Progenitor cell of endocrine pancreas (in vitro differentiated cells): ENCODE results near the gene SHE. TPM values are rescaled to one million over a fixed set of nuclear protein-coding genes. Genes with fewer than 3 reads are reported as not detected.

Experiments
- DNase-seq: peaks from one replicate; pipeline ENCODE4 v3.0.0; 2021; ENCODE audit warnings: low spot score; ENCODE audit not compliant: unreplicated experiment
- H3K27ac Mint-ChIP-seq: 2 replicates; pipeline ENCODE4 v1.8.0; 2021; ENCODE audit warnings: mild to moderate bottlenecking, moderate library complexity, mixed read lengths
- H3K27me3 Mint-ChIP-seq: 2 replicates; pipeline ENCODE4 v1.8.0; 2021; ENCODE audit warnings: mixed read lengths
- H3K36me3 Mint-ChIP-seq: 2 replicates; pipeline ENCODE4 v1.8.0; 2022; ENCODE audit warnings: mixed read lengths; ENCODE audit not compliant: insufficient read depth
- H3K4me1 Mint-ChIP-seq: 2 replicates; pipeline ENCODE4 v1.8.0; 2021; ENCODE audit warnings: low read depth, mixed read lengths
- H3K4me3 Mint-ChIP-seq: 2 replicates; pipeline ENCODE4 v1.8.0; 2021; ENCODE audit warnings: low read depth, mild to moderate bottlenecking, moderate library complexity, mixed read lengths
- H3K9me3 Mint-ChIP-seq: 2 replicates; pipeline ENCODE4 v1.8.0; 2021; ENCODE audit warnings: low read depth, mixed read lengths
- long read RNA-seq: library from polyadenylated mRNA; unstranded; transcript quantifications from one replicate; pipeline ENCODE4 v2.0.0, GENCODE V29; 2020
- total RNA-seq: library from RNA; stranded (reverse); gene quantifications from 2 replicates; pipeline ENCODE4 v1.2.1, GENCODE V29; 2021
- TF ChIP-seq, protein P1 (sequence below): fragments of 200-600 bp; sonication (generic); IDR thresholded peaks from one replicate; pipeline ENCODE4 v1.5.0; 2021; ENCODE audit warnings: antibody characterized with exemption, mild to moderate bottlenecking; ENCODE audit not compliant: unreplicated experiment

SHE gene
- not detected in 2 replicates for total RNA-seq
- long read RNA-seq = 0 reads

- peak; percentile 10 for DNase-seq
- Mint-ChIP-seq H3K27me3 (peaks cover 72% of the 10 kb centered on the region), H3K36me3 (no peaks in the 10 kb centered on the region), H3K4me1 (peaks cover 1% of the 10 kb centered on the region), H3K9me3 (no peaks in the 10 kb centered on the region), H3K4me3 (peak within 1 kb of the TSS; percentile 39), H3K27ac (no peak within 1 kb of the TSS)
- TF ChIP-seq, protein P1, sequence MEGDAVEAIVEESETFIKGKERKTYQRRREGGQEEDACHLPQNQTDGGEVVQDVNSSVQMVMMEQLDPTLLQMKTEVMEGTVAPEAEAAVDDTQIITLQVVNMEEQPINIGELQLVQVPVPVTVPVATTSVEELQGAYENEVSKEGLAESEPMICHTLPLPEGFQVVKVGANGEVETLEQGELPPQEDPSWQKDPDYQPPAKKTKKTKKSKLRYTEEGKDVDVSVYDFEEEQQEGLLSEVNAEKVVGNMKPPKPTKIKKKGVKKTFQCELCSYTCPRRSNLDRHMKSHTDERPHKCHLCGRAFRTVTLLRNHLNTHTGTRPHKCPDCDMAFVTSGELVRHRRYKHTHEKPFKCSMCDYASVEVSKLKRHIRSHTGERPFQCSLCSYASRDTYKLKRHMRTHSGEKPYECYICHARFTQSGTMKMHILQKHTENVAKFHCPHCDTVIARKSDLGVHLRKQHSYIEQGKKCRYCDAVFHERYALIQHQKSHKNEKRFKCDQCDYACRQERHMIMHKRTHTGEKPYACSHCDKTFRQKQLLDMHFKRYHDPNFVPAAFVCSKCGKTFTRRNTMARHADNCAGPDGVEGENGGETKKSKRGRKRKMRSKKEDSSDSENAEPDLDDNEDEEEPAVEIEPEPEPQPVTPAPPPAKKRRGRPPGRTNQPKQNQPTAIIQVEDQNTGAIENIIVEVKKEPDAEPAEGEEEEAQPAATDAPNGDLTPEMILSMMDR = no peak
These were observed at the start of gene SHE, which contains the start of gene TDRD10 for GRCh38 chr1:154502066-154502743. SHE (minus strand) TSS chr1:154502412; CDS start chr1:154502026, 386 bp downstream. TDRD10 (plus strand) TSS chr1:154502219; CDS start chr1:154506904, 4,685 bp downstream.

DNA sequence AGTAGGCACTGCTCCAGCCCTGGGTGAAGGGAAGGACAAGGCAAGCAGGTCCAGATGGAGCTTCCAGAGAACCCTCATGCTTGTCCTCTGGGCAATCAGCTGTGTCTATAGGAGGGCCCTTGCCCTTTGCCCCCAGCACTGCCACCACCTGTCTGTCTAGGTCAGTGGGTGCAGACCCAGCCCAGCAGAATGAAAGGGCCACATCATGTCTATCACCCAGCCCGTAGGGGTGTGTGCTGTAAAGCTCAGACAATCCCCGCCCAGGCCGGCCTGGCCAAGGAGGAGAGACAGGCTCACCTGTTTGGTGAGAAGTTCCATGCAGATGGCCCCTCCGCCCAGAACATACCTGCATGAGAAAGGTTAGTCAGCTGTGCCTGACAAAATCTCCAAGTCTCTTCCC lies 49.3 kb upstream of the SHE start:
- H3K27ac Mint-ChIP-seq = no peak overlapping the region
- no peaks in the 10 kb centered on the region for H3K27me3 Mint-ChIP-seq
- H3K9me3 Mint-ChIP-seq = no peaks in the 10 kb centered on the region
- H3K36me3 Mint-ChIP-seq = peaks cover 32% of the 10 kb centered on the region
- H3K4me1 Mint-ChIP-seq = peaks cover 36% of the 10 kb centered on the region
- DNase-seq = no peak
- no peak overlapping the region for H3K4me3 Mint-ChIP-seq
- TF ChIP-seq, protein P1 = no peak

DNA sequence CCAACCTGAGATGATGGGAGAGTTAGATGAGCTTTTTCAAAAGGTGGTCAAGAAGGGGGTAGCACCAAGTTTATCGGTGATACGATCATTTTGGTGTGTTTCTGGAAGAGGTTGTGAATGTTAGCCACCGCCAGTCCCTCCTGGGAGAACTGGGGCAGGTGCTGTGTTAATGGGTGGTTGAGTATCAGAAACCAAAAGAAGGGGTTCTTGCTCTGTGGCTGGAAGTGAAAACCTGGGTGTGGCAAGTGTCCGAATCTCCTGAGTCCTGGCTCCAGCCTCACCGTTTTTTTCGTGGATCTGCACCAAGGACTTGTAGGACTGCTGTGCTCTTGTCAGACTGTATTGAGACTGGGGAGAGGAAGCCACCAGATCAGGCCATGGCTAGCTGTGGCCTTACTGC lies 48.4 kb upstream of the SHE start:
- peaks cover 30% of the 10 kb centered on the region for H3K4me1 Mint-ChIP-seq
- H3K27me3 Mint-ChIP-seq = no peaks in the 10 kb centered on the region
- TF ChIP-seq, protein P1 = no peak
- DNase-seq = no peak
- no peak overlapping the region for H3K27ac Mint-ChIP-seq
- H3K36me3 Mint-ChIP-seq = peaks cover 31% of the 10 kb centered on the region
- no peak overlapping the region for H3K4me3 Mint-ChIP-seq
- H3K9me3 Mint-ChIP-seq = no peaks in the 10 kb centered on the region

DNA sequence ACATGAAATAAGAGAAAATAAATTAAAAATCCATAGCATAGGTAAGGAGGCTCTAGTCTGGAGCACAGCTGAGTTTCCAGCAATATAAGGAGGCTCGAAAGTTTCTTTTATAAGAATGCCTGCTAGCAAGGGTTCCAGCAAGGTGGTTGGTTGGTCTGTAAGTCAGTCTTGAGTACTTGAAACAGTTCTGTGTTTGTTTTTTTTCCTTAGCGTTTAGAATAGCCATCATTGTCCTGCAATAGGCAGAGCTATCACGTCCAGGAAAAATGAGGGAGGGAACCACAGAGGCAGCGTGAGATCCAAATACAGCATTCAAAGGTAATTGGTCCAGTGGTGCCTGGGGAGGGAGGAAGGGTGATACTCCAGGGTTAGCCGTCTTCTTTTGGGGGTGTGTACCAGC lies 47.9 kb upstream of the SHE start:
- DNase-seq = no peak
- H3K9me3 Mint-ChIP-seq = no peaks in the 10 kb centered on the region
- H3K27me3 Mint-ChIP-seq = no peaks in the 10 kb centered on the region
- TF ChIP-seq, protein P1 = no peak
- H3K27ac Mint-ChIP-seq = no peak overlapping the region
- no peak overlapping the region for H3K4me3 Mint-ChIP-seq
- peaks cover 30% of the 10 kb centered on the region for H3K36me3 Mint-ChIP-seq
- peaks cover 30% of the 10 kb centered on the region for H3K4me1 Mint-ChIP-seq

DNA sequence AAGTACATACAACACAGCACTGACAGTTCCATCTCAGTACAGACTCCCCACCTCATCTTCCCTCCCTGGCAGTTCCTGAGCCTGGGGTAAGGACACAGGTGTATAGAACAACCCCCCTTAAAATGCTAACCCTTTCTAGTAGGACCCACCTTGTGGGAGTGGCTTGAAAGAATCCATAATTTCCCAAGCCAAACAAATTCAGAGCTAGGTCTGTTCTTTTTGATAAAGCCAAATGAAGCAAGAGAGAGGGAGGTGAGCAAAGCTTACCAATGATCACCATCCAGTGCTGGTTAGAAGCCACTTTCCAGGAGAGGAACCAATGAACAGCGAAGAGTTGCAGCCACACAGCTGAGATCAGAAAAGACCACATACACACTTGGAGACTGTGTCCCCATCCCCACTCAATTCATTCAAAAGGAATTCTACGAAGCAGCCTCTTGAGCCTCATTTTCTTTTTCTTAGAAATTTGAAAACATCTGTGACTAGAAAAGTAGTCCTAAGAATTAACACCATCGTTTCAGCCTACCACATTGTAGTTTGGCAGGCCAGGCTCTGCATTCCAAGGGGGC lies 47.1 kb upstream of the SHE start:
- H3K27ac Mint-ChIP-seq = peak overlapping the region; percentile 70
- H3K27me3 Mint-ChIP-seq = peaks cover 7% of the 10 kb centered on the region
- no peaks in the 10 kb centered on the region for H3K9me3 Mint-ChIP-seq
- H3K36me3 Mint-ChIP-seq = peaks cover 26% of the 10 kb centered on the region
- H3K4me1 Mint-ChIP-seq = peaks cover 30% of the 10 kb centered on the region
- TF ChIP-seq, protein P1 = no peak
- no peak for DNase-seq
- H3K4me3 Mint-ChIP-seq = no peak overlapping the region
